ENCODE data around the gene DNAJC16. TPM values are rescaled to one million over a fixed set of nuclear protein-coding genes. Genes with fewer than 3 reads are reported as not detected.
"Not testable (repeated sequence)": the region's sequence is repeated elsewhere in the genome, so short reads cannot be mapped to it uniquely, and the experiment has no call there.

The DNAJC16 gene
- total and polyA plus RNA-seq, 4 donors, result 16.2 to 27.7 (median 17.4) TPM

DNA sequence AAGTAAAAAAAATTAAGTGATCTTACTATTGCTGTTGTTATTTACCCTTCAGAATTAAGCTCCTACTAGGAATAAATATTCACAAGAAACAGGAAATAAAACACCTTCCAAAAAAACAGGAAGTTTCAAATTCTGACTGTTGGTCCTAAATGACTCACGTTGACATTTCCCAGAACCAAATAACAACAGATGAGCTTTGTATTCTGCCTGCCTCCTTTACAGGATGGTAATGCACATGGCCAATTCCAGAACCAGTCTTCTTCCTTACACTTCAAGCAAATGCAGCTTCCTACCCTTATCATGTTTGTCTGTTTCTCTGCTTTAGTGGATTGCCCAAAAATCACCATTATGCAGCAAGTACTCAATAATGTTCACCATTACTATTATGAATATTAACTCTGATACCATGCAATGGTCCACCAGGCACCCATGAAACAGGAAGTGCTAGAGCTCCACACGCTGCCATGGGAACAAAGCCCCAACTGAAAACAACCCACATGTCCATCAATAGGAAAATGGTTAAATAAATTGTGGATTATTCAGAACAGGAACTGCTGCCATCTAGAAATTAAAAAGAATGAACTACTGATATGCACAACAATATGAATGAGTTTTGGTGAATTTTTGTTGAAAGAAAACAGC is 11.5 kb upstream of the DNAJC16 start:
- peaks cover 22% of the 10 kb centered on the region for H3K36me3 ChIP-seq (ENCODE audit: control insufficient read depth, insufficient read depth, low read length)
- H3K4me1 ChIP-seq (ENCODE audit: control insufficient read depth, insufficient read depth, low read length), result no peaks in the 10 kb centered on the region
- H3K27me3 ChIP-seq (ENCODE audit: control insufficient read depth, insufficient read depth, low read length), result no peaks in the 10 kb centered on the region
- no peaks in the 10 kb centered on the region for H3K9me3 ChIP-seq (ENCODE audit: control insufficient read depth, insufficient read depth, low read length)
- WGBS (ENCODE audit: insufficient coverage), result 78% methylated on average over 1 of the region's 2 CpGs
- no peak overlapping the region for H3K27ac ChIP-seq (ENCODE audit: low read depth, low read length)
- H3K4me3 ChIP-seq (ENCODE audit: low read depth, low read length), result no peak overlapping the region
- no peak for DNase-seq (ENCODE audit: low read depth in 4 of 6, low spot score in 6 of 6)

DNA sequence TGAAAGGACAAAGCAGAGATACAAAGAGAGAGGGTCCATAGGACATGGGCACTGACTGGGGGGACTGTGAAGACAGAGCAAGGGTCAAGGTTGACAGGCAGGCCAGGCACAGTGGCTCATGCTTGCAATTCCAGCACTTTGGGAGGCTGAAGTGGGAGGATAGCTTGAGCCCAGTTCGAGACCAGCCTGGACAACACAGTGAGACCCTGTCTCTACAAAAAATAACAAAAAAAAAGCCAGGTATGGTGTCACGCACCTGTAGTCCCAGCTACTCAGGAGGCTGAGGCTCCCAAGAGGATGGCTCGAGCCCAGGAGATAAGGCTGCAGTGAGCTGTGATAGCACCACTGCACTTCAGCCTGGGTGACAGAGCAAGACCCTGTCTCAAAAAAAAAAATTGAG is 7.0 kb upstream of the DNAJC16 start:
- Histone ChIP-seq H3K4me3 (ENCODE audit: low read depth, low read length) (no peak overlapping the region), H3K4me1 (ENCODE audit: control insufficient read depth, insufficient read depth, low read length) (peaks cover 7% of the 10 kb centered on the region), H3K27ac (ENCODE audit: low read depth, low read length) (no peak overlapping the region), H3K36me3 (ENCODE audit: control insufficient read depth, insufficient read depth, low read length) (peaks cover 11% of the 10 kb centered on the region), H3K9me3 (ENCODE audit: control insufficient read depth, insufficient read depth, low read length) (no peaks in the 10 kb centered on the region), H3K27me3 (ENCODE audit: control insufficient read depth, insufficient read depth, low read length) (no peaks in the 10 kb centered on the region)
- DNase-seq (ENCODE audit: low read depth in 4 of 6, low spot score in 6 of 6), result no peak
- WGBS (ENCODE audit: insufficient coverage), result 100% methylated on average over 2 of the region's 3 CpGs

DNA sequence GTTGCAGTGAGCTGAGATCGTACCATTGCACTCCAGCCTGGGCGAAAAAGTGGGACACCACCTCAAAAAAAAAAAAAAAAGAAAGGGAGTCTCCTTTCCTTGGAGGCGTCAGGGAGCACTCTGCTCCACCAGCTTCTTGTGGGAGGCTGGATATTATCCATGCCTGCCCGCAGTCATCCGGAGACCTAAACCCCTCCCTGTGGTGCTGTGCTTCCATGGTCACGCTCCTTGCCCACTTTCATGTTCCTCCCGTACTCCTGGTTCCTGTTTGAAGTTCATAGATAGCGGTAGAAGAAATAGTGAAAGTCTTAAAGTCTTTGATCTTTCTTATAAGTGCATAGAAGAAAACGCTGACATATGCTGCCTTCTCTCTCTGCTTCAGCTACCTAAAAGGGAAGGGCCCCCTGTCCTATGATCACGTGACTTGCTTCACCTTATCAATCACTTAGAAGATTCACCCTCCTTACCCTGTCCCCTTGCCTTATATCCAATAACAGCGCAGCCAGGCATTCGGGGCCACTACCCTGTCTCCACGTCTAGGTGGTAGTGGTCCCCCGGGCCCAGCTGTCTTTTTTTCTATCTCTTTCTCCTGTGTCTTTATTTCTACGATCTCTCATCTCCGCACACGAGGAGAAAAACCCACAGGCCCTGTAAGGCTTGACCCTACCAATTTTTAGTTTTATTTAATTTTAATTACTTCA is 5.3 kb upstream of the DNAJC16 start:
- WGBS (ENCODE audit: insufficient coverage), result 92% methylated on average over 4 of the region's 17 CpGs
- H3K4me3 ChIP-seq (ENCODE audit: low read depth, low read length); H3K27ac ChIP-seq (ENCODE audit: low read depth, low read length); DNase-seq (ENCODE audit: low read depth in 4 of 6, low spot score in 6 of 6); H3K27me3 ChIP-seq (ENCODE audit: control insufficient read depth, insufficient read depth, low read length); H3K9me3 ChIP-seq (ENCODE audit: control insufficient read depth, insufficient read depth, low read length); H3K36me3 ChIP-seq (ENCODE audit: control insufficient read depth, insufficient read depth, low read length): not testable (repeated sequence)
- peaks cover 12% of the 10 kb centered on the region for H3K4me1 ChIP-seq (ENCODE audit: control insufficient read depth, insufficient read depth, low read length)

DNA sequence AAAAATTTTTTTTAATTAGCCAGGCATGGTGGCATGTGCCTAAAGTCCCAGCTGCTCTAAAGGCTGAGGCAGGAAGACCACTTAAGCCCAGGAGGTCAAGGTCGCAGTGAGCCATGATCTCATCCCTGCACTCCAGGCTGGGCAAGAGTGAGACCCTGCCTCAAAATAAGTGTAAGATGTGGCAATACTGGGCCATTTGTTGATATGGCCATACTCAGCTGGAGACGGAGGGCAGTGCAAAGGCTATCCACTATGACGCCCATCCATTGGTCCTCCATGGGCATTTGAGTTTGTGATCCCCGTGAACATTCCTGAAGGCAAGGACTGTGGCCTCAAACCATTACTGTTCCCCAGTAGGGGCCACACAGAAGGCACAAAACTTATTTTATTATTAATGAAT is 4.1 kb upstream of the DNAJC16 start:
- H3K36me3 ChIP-seq (ENCODE audit: control insufficient read depth, insufficient read depth, low read length), result peaks cover 4% of the 10 kb centered on the region
- DNase-seq (ENCODE audit: low read depth in 4 of 6, low spot score in 6 of 6), result no peak
- H3K4me1 ChIP-seq (ENCODE audit: control insufficient read depth, insufficient read depth, low read length), result peaks cover 16% of the 10 kb centered on the region
- no peak overlapping the region for H3K27ac ChIP-seq (ENCODE audit: low read depth, low read length)
- H3K4me3 ChIP-seq (ENCODE audit: low read depth, low read length), result no peak overlapping the region
- 90% methylated on average over 2 of the region's 4 CpGs for WGBS (ENCODE audit: insufficient coverage)
- H3K9me3 ChIP-seq (ENCODE audit: control insufficient read depth, insufficient read depth, low read length), result no peaks in the 10 kb centered on the region
- H3K27me3 ChIP-seq (ENCODE audit: control insufficient read depth, insufficient read depth, low read length), result no peaks in the 10 kb centered on the region

DNA sequence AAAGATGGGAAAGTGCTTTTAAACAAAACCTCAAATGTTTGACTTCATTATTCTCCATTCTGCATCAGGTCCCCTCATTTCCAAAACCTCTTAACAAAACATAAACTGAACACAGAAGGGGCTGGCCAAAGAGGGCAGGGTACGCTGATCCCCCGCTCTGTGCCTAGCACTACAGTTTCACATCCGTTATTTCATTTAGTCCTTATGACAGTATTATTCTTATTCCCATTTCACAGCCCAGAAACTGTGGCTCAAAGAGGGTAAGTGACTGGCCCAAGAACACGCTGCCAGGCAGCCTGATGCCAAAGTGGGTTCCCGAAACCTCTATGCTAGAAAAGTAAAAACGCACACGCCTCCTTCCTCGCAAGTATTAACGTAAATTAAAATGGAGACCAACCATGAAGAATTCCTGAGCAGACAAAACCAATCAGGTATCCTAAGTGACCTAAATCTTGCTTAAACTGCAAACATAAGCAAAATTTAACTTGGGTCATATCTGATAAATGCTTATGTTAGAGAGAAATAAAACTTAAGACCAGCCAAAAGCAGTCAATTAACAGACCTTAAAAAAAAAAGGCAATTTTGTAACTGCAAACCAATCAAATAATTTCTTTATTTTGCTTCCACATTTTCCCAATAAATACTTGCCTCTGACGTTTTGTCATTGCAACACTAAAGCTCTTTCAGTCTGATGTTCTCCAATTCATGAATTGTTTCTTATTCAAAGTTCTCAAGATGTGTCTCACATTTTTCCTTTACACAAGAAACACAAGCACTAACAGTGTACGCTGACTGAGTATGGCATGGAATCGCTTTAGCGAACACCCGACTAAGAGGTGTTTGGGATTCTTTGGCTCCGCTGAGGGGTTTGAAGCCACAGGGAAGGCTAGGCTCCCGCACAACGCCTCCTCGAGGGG is 3.3 kb upstream of the DNAJC16 start:
- no peaks in the 10 kb centered on the region for H3K27me3 ChIP-seq (ENCODE audit: control insufficient read depth, insufficient read depth, low read length)
- H3K4me1 ChIP-seq (ENCODE audit: control insufficient read depth, insufficient read depth, low read length), result peaks cover 16% of the 10 kb centered on the region
- H3K4me3 ChIP-seq (ENCODE audit: low read depth, low read length), result peak overlapping the region; percentile 77
- no peaks in the 10 kb centered on the region for H3K36me3 ChIP-seq (ENCODE audit: control insufficient read depth, insufficient read depth, low read length)
- peak in 1 of 6 donors; percentile 52 for DNase-seq (ENCODE audit: low read depth in 4 of 6, low spot score in 6 of 6)
- peak overlapping the region; percentile 93 for H3K27ac ChIP-seq (ENCODE audit: low read depth, low read length)
- 16% methylated on average over 9 of the region's 18 CpGs for WGBS (ENCODE audit: insufficient coverage)
- no peaks in the 10 kb centered on the region for H3K9me3 ChIP-seq (ENCODE audit: control insufficient read depth, insufficient read depth, low read length)

DNA sequence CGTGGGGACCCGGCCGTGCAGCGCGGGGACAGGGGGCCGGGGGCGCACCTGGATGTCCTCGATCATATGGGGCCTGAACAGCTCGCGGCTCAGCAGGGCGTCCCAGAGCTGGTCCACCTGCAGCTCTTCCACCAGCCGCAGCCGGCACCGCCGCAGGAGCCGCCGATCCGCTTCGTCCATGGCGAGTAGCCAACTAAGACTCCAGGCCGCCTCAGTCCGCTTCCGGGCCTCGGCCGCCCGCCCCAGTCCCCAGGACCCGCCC is 2.7 kb upstream of the DNAJC16 start, which contains the start of gene CASP9:
Gene CASP9 (minus strand): TSS at position 195 of the 262 bp plus-strand sequence. CDS start 15 bp downstream, at position 180.
- WGBS (ENCODE audit: insufficient coverage), result 0% methylated on average over 26 of the region's 27 CpGs
- Histone ChIP-seq H3K27ac (ENCODE audit: low read depth, low read length) (peak within 1 kb of the TSS; percentile 100), H3K36me3 (ENCODE audit: control insufficient read depth, insufficient read depth, low read length) (no peaks in the 10 kb centered on the region), H3K4me3 (ENCODE audit: low read depth, low read length) (peak within 1 kb of the TSS; percentile 97), H3K27me3 (ENCODE audit: control insufficient read depth, insufficient read depth, low read length) (no peaks in the 10 kb centered on the region), H3K4me1 (ENCODE audit: control insufficient read depth, insufficient read depth, low read length) (peaks cover 16% of the 10 kb centered on the region), H3K9me3 (ENCODE audit: control insufficient read depth, insufficient read depth, low read length) (no peaks in the 10 kb centered on the region)
- no peak for DNase-seq (ENCODE audit: low read depth in 4 of 6, low spot score in 6 of 6)

DNA sequence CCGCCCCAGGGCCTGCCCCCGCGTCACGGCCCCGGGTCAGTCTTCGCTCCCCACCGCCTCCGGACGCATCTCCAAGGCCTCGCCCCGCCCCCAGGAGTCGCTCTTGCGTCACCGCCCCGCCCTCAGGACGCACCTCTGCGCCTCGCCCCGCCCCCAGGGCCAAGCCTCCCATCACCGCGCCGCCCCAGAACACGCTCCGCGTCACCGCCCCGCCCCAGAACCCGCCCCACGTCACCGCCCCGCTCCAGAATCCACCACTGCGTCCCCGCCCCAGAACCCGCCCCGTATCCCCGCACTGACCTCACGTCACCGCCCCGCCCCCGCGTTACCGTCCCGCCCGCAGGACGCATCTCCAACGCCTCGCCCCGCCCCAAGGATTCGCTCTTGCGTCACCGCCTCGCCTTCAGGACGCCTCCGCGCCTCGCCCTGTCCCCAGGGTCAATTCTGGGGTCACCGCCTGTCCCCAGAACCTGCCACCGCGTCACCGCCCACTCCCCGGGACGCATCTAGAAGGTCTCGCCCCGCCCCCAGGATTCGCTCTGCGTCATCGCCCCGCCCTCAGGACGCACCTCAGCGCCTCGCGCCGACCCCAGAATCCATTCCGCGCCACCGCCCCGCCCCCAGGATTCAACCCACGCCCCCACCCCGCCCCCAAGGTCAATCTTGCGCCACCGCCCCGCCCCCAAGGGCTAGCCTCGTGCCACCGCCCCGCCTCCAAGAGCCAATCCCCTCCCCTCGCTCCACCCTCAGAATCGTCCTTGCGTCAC is 2.2 kb upstream of the DNAJC16 start:
- H3K9me3 ChIP-seq (ENCODE audit: control insufficient read depth, insufficient read depth, low read length), result no peaks in the 10 kb centered on the region
- H3K27me3 ChIP-seq (ENCODE audit: control insufficient read depth, insufficient read depth, low read length), result no peaks in the 10 kb centered on the region
- peak overlapping the region; percentile 82 for H3K4me3 ChIP-seq (ENCODE audit: low read depth, low read length)
- DNase-seq (ENCODE audit: low read depth in 4 of 6, low spot score in 6 of 6), result peak; percentile 87 to 100 (median 98)
- H3K27ac ChIP-seq (ENCODE audit: low read depth, low read length), result peak overlapping the region; percentile 100
- peaks cover 16% of the 10 kb centered on the region for H3K4me1 ChIP-seq (ENCODE audit: control insufficient read depth, insufficient read depth, low read length)
- WGBS (ENCODE audit: insufficient coverage), result 0% methylated on average over 53 of the region's 88 CpGs
- H3K36me3 ChIP-seq (ENCODE audit: control insufficient read depth, insufficient read depth, low read length), result no peaks in the 10 kb centered on the region

DNA sequence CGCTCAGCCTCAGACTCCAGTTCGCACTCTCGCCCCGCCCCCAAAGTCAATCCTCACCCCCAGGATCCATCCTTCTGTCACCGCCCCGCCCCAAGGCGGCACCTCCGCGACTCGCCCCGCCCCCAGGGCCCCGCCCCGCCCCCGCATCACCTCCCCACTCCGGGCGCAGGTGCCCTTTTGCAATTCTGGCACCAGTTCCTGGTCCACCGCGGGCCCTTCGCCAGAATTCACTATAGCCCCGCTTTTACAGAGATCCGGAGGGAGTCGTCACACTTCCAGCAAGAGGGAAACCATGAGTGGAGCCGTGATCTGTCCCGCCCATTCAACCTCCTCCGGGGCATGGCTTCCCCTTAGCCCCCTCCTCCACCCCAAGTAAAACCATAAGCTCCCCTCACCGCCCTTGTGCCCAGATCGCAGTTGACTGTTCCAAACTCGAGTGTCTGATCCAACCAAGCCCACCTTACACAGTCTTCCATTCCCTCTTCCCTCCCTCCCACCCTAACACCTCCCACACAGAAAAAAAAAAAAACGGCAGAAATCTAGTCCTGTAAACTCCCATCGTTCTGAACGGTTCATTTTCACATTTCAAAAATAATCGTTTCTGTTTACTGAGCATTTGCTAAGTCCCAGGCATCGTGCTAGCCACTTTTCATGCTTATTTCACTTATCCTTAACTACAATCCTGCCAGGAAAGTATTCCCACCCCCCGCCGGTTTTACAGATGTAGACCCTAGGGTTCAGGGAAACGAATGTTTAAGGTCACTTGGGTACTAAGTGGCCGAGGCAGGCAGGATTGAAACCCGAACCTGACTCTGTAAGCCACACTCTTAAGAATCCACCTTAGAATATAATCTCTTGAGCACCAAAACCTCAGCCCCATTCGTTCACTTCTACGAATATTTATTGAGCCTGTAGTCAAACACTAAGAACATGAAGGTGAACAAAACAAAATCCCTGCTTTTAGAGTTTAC is 1.3 kb upstream of the DNAJC16 start:
- Histone ChIP-seq H3K27ac (ENCODE audit: low read depth, low read length) (peak overlapping the region; percentile 100), H3K4me1 (ENCODE audit: control insufficient read depth, insufficient read depth, low read length) (peaks cover 16% of the 10 kb centered on the region), H3K36me3 (ENCODE audit: control insufficient read depth, insufficient read depth, low read length) (peaks cover 3% of the 10 kb centered on the region), H3K4me3 (ENCODE audit: low read depth, low read length) (peak overlapping the region; percentile 97), H3K9me3 (ENCODE audit: control insufficient read depth, insufficient read depth, low read length) (no peaks in the 10 kb centered on the region), H3K27me3 (ENCODE audit: control insufficient read depth, insufficient read depth, low read length) (no peaks in the 10 kb centered on the region)
- WGBS (ENCODE audit: insufficient coverage), result 0% methylated on average over 26 of the region's 40 CpGs
- peak in 1 of 6 donors; percentile 53 for DNase-seq (ENCODE audit: low read depth in 4 of 6, low spot score in 6 of 6)

Data from spinal cord (tissue), 10 donors.